ENCODE measurements around the gene GSDMA.

The GSDMA gene

GRCh38 chr17:39963829-39964228, 1.0 kb downstream of the GSDMA start:
- no peak for DNase-seq

GRCh38 chr17:39965017-39965699, 2.4 kb downstream of the GSDMA start:
- DNase-seq: no peak

GRCh38 chr17:39966771-39967170, 4.0 kb downstream of the GSDMA start:
- DNase-seq: no peak

GRCh38 chr17:39968761-39969160, 6.0 kb downstream of the GSDMA start:
- no peak for DNase-seq

- DNase-seq: no peak
Measured at GRCh38 chr17:39969375-39969774, 6.6 kb downstream of the GSDMA start.

GRCh38 chr17:39970157-39970692, 7.4 kb downstream of the GSDMA start:
- DNase-seq: no peak

- no peak for DNase-seq
Measured at GRCh38 chr17:39971076-39971603, 8.3 kb downstream of the GSDMA start.

- DNase-seq: no peak
Measured at GRCh38 chr17:39972271-39972670, 9.5 kb downstream of the GSDMA start.

- DNase-seq: no peak
Measured at GRCh38 chr17:39973496-39973895, 10.7 kb downstream of the GSDMA start.

- DNase-seq: no peak
Measured at GRCh38 chr17:39974433-39974832, 11.6 kb downstream of the GSDMA start.

- DNase-seq: no peak
Measured at GRCh38 chr17:39975801-39976200, 13.0 kb downstream of the GSDMA start.

- no peak for DNase-seq
Measured at GRCh38 chr17:39979016-39979670, 16.3 kb downstream of the GSDMA start.

GRCh38 chr17:39979893-39980350, 17.1 kb downstream of the GSDMA start:
- DNase-seq: peak; percentile 37

- peak; percentile 100 for DNase-seq
Measured at GRCh38 chr17:39980351-39981206, 17.8 kb downstream of the GSDMA start, which contains the start of gene PSMD3. PSMD3 (plus strand) TSS chr17:39980807; CDS start chr17:39980971, 164 bp downstream.

- DNase-seq: no peak
Measured at GRCh38 chr17:39981207-39981741, 18.5 kb downstream of the GSDMA start.

- DNase-seq: no peak
Measured at GRCh38 chr17:39981766-39982375, 19.1 kb downstream of the GSDMA start.

GRCh38 chr17:39988206-39988810, 25.5 kb downstream of the GSDMA start:
- no peak for DNase-seq

GRCh38 chr17:39994448-39994847, 31.6 kb downstream of the GSDMA start:
- no peak for DNase-seq

- no peak for DNase-seq
Measured at GRCh38 chr17:39995438-39995837, 32.6 kb downstream of the GSDMA start.

GRCh38 chr17:39996162-39996561, 33.4 kb downstream of the GSDMA start:
- no peak for DNase-seq

- DNase-seq: no peak
Measured at GRCh38 chr17:39996800-39997199, 34.0 kb downstream of the GSDMA start.

- no peak for DNase-seq
Measured at GRCh38 chr17:39997543-39997942, 34.7 kb downstream of the GSDMA start.
